ENCODE data around the gene NAV2.

- TF ChIP-seq POLR2A (IDR thresholded peaks at IDR 0.05; ENCODE audit: low read length) (no peak), GATA1 (IDR thresholded peaks at IDR 0.05; ENCODE audit: low read depth, low read length) (no peak)
These were observed 741 bp upstream of the NAV2 start for GRCh38 chr11:19711911-19712280.

Data from erythroblast (primary cell).